Measurements from ENCODE around the gene MAP2K1.
"Not testable (repeated sequence)": the region's sequence is repeated elsewhere in the genome, so short reads cannot be mapped to it uniquely, and the experiment has no call there.

Gene MAP2K1

GRCh38 chr15:66386204-66387123 is at the start of gene MAP2K1:
TSS of gene MAP2K1 (plus strand) at chr15:66386912. CDS start at chr15:66387348, 436 bp downstream.
- peak; percentile 91 for DNase-seq

GRCh38 chr15:66348530-66348929 is 38.2 kb upstream of the MAP2K1 start:
- not testable (repeated sequence) for DNase-seq

GRCh38 chr15:66356077-66356358 is 30.7 kb upstream of the MAP2K1 start:
- no peak for DNase-seq

- peak; percentile 90 for DNase-seq
Measured at GRCh38 chr15:66356359-66357236, 30.1 kb upstream of the MAP2K1 start, which contains the start of gene TIPIN. TSS of gene TIPIN (minus strand) at chr15:66356685. CDS start at chr15:66352947, 3,738 bp downstream.

GRCh38 chr15:66359740-66360139 is 27.0 kb upstream of the MAP2K1 start:
- DNase-seq: no peak

GRCh38 chr15:66361745-66362460 is 24.8 kb upstream of the MAP2K1 start:
- DNase-seq: not testable (repeated sequence)

- DNase-seq: no peak
Measured at GRCh38 chr15:66362776-66363175, 23.9 kb upstream of the MAP2K1 start.

- DNase-seq: no peak
Measured at GRCh38 chr15:66364944-66365528, 21.7 kb upstream of the MAP2K1 start.

- DNase-seq: peak; percentile 8
Measured at GRCh38 chr15:66369773-66370651, 16.7 kb upstream of the MAP2K1 start.

GRCh38 chr15:66374179-66374578 is 12.5 kb upstream of the MAP2K1 start:
- no peak for DNase-seq

- DNase-seq: no peak
Measured at GRCh38 chr15:66378814-66379430, 7.8 kb upstream of the MAP2K1 start.

- DNase-seq: not testable (repeated sequence)
Measured at GRCh38 chr15:66381376-66381775, 5.3 kb upstream of the MAP2K1 start.

GRCh38 chr15:66387163-66388042 is 691 bp downstream of the MAP2K1 start:
- DNase-seq: no peak

GRCh38 chr15:66388043-66388363 is 1.3 kb downstream of the MAP2K1 start:
- no peak for DNase-seq

GRCh38 chr15:66388576-66388975 is 1.9 kb downstream of the MAP2K1 start:
- no peak for DNase-seq

GRCh38 chr15:66389098-66389858 is 2.6 kb downstream of the MAP2K1 start:
- no peak for DNase-seq

GRCh38 chr15:66389859-66390381 is 3.2 kb downstream of the MAP2K1 start:
- DNase-seq: no peak

GRCh38 chr15:66390678-66391077 is 4.0 kb downstream of the MAP2K1 start:
- no peak for DNase-seq

- not testable (repeated sequence) for DNase-seq
Measured at GRCh38 chr15:66393037-66393436, 6.3 kb downstream of the MAP2K1 start.

Measured in NCI-H2227 treated with DMSO at 0.1 percent for 48 hours (cell line).